A549 (cell line): ENCODE data around the gene GRAMD2B.

Experiments
- ESRRA ChIP-seq: fragments of 150-350 bp; IDR thresholded peaks from 2 replicates; pipeline ENCODE4 v1.6.1; 2014; ENCODE audit warnings: mild to moderate bottlenecking, low read length, borderline replicate concordance
- MAFK ChIP-seq: fragments of 450-650 bp; IDR thresholded peaks from 2 replicates; pipeline ENCODE4 v1.6.1; 2014; ENCODE audit not compliant: partially characterized antibody
- TF ChIP-seq, protein P1 (sequence below): fragments of >200 bp; sonication (Bioruptor Twin); formaldehyde crosslinking; IDR thresholded peaks from 3 replicates; pipeline ENCODE4 v1.5.1; 2016

DNA sequence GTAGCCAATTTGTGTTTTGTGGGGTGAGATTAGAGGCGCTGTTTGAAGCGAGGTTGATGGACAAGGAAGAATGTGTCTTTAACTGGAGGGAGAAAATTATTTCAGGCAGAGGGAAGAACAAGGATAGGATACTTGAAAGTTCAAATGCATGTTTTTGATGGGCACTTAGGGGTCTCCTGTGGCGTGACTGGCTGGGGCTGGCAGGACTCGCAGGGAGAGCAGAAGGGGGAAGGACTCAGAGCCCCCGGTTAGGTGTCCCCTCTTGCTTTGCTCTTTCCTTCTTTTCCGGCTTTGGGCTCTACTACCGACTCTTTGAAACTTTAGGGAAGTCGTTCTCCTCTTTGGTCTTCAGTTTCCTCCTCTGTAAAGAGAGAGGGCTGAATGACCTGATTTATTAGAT lies 12.1 kb downstream of the GRAMD2B start:
- TF ChIP-seq, protein P1, sequence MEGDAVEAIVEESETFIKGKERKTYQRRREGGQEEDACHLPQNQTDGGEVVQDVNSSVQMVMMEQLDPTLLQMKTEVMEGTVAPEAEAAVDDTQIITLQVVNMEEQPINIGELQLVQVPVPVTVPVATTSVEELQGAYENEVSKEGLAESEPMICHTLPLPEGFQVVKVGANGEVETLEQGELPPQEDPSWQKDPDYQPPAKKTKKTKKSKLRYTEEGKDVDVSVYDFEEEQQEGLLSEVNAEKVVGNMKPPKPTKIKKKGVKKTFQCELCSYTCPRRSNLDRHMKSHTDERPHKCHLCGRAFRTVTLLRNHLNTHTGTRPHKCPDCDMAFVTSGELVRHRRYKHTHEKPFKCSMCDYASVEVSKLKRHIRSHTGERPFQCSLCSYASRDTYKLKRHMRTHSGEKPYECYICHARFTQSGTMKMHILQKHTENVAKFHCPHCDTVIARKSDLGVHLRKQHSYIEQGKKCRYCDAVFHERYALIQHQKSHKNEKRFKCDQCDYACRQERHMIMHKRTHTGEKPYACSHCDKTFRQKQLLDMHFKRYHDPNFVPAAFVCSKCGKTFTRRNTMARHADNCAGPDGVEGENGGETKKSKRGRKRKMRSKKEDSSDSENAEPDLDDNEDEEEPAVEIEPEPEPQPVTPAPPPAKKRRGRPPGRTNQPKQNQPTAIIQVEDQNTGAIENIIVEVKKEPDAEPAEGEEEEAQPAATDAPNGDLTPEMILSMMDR, result no peak
- TF ChIP-seq MAFK (no peak), ESRRA (no peak)
